Testis (tissue), 3 donors: Measurements from ENCODE around the gene ICAM3. TPM values are rescaled to one million over a fixed set of nuclear protein-coding genes. Genes with fewer than 3 reads are reported as not detected.

Experiments used
- DNase-seq: peaks from one replicate; pipeline ENCODE4 v3.0.0-alpha.2; 2019
- H3K27ac ChIP-seq, 2 donors: fragments of 200-600 bp; sonication (generic); one replicate each; pipeline ENCODE4 v1.5.1; 2019
- H3K27me3 ChIP-seq: fragments of 200-600 bp; sonication (generic); one replicate; pipeline ENCODE4 v1.5.1; 2019
- H3K36me3 ChIP-seq: fragments of 200-600 bp; sonication (generic); one replicate; pipeline ENCODE4 v1.5.1; 2017; ENCODE audit warnings: low read depth; ENCODE audit errors: missing control alignments
- H3K4me1 ChIP-seq: fragments of 200-600 bp; sonication (generic); one replicate; pipeline ENCODE4 v1.5.1; 2019
- H3K4me3 ChIP-seq, 2 donors: fragments of 200-600 bp; sonication (generic); one replicate each; pipeline ENCODE4 v1.5.1; 2017 to 2019
- H3K9me3 ChIP-seq: fragments of 200-600 bp; sonication (generic); one replicate; pipeline ENCODE4 v1.5.1; 2017
- POLR2A ChIP-seq: fragments of 450-650 bp; IDR thresholded peaks from one replicate; pipeline ENCODE4 v1.6.1; 2017; ENCODE audit warnings: antibody characterized with exemption, mild to moderate bottlenecking, moderate library complexity
- WGBS, 2 donors: methylation state at CpG; one replicate each; pipeline ENCODE4 v1.1.5; 2018; 5-methylcytosine and 5-hydroxymethylcytosine counted together
- intact Hi-C: fragments of 100-400 bp; cut with DNase I; formaldehyde crosslinking; loops from one replicate; pipeline ENCODE4 v1.15.1; 2023; ENCODE audit warnings: low total_unique reads
- polyA plus RNA-seq: library from polyadenylated mRNA; stranded (reverse); fragments of 350-450 nt; fragmentation: Illumina TruSeq; extraction: RNeasy Lipid Tissue Mini Kit (QIAGEN cat#74804); gene quantifications from one replicate; pipeline ENCODE4 v1.2.3, GENCODE V29; 2014; ENCODE audit warnings: low read depth, low replicate concordance; ENCODE audit not compliant: insufficient read depth
- total RNA-seq, 2 donors: library from RNA; depleted of rRNA; stranded (reverse); fragments of >200 nt; gene quantifications; one replicate each; pipeline ENCODE4 v1.2.3, GENCODE V29; 2016
- TF ChIP-seq, protein P1 (sequence below), 3 experiments: fragments of 450-650 bp in 2 of 3; fragments of 200-600 bp in 1 of 3; sonication (generic) in 1 of 3; IDR thresholded peaks; one replicate each; pipeline ENCODE4 v1.5.1; 2016 to 2019; ENCODE audit warnings: antibody characterized with exemption in 3 of 3, mild to moderate bottlenecking in 2 of 3, moderate library complexity in 1 of 3

ICAM3 gene
- total and polyA plus RNA-seq, 3 donors from 2014 or later, result 2.4 to 6.3 (median 2.8) TPM

DNA sequence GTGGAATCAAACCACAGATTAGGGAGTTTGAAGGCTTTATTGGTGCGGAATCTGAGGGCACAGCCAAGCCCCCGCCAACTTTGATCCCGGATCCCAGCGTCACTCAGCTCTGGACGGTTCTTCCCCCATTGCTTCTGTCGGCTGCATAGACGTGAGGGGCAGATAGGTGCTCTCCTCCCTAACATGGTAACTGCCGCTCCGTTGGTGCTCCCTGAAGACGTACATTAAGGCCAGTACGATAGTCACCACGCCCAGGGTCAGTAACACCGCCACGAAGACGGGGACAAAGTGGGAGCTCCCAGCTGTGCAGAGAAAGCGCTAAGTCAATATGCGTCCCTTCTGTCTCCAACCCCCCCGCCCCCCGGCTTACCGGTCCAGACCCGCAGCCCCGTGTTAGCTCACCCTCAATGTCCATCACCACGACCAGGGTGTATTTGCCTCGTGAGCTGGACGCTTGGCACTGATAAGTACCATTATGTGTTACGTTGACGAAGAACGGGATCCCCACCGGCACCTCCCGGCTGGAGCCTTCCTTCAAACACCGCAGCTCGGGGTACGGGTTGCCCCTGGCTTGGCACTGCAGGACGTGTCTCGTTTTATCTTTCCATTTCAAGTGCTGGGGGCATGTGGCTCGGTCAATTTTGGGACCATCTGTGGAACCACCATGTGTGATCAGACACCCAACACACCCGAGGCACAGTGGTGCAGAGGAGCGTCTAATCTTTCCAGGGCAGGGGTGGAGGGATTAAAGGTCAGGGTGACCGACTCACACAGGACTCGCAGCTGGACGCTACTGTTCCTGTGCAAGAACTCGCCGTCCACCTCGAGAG is 5.5 kb downstream of the ICAM3 start:
- Histone ChIP-seq H3K9me3 (no peaks in the 10 kb centered on the region), H3K27me3 (no peaks in the 10 kb centered on the region), H3K27ac (peak overlapping the region; percentile 83 to 95), H3K4me3 (peak overlapping the region; percentile 80 to 86), H3K4me1 (peaks cover 20% of the 10 kb centered on the region), H3K36me3 (no peaks in the 10 kb centered on the region)
- WGBS, 2 donors, result 5 to 17% methylated on average over 26 to 44 of the region's 44 CpGs
- peak; percentile 20 for DNase-seq
- TF ChIP-seq, protein P1, sequence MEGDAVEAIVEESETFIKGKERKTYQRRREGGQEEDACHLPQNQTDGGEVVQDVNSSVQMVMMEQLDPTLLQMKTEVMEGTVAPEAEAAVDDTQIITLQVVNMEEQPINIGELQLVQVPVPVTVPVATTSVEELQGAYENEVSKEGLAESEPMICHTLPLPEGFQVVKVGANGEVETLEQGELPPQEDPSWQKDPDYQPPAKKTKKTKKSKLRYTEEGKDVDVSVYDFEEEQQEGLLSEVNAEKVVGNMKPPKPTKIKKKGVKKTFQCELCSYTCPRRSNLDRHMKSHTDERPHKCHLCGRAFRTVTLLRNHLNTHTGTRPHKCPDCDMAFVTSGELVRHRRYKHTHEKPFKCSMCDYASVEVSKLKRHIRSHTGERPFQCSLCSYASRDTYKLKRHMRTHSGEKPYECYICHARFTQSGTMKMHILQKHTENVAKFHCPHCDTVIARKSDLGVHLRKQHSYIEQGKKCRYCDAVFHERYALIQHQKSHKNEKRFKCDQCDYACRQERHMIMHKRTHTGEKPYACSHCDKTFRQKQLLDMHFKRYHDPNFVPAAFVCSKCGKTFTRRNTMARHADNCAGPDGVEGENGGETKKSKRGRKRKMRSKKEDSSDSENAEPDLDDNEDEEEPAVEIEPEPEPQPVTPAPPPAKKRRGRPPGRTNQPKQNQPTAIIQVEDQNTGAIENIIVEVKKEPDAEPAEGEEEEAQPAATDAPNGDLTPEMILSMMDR (IDR thresholded peaks at IDR 0.05), result no peak
- no peak for TF ChIP-seq POLR2A
- intact Hi-C loops, result no loop called here

DNA sequence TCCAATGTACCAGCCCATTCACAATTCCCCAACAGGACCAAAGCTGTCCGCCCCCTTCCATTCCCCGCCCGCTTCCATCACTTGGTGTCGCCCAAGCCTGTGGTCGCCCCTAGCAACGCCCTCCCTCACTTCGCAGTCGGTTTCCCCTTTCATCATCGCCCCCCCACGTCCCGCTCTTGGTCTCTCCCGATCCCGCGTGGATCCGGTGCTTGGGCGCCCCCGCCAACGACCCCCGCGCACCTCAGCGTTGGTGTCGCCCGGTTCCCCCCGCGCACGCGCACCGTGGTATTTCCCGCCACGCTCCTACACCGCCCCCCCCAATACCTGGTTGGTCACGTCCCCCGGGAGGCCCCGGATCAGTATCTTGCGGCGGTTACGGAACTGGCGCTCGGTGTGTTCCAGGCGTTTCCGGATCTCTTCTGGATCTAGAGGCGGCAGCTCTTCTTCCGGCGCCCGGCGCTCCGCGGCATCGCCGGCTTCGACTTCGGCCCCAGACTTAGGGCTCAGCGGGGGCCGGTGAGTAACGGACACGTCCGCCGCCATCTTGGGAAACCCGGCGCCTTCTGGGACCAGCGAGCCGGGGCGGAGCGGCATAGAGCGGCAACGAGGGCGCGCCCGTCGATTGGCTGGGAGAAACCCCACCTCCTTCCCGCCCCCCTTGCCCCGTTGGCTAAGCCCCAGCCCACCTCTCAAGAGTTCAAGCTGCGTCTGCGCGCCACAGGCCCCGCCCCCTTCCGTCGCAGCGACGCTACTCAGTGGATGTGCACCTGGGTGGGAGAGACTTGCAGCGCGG is 6.3 kb downstream of the ICAM3 start, which contains the start of gene RAVER1:
TSS of gene RAVER1 (minus strand) at position 565 of the 793 bp plus-strand sequence. CDS start at position 543, 22 bp downstream.
- H3K27me3 ChIP-seq, result no peaks in the 10 kb centered on the region
- H3K36me3 ChIP-seq, result no peaks in the 10 kb centered on the region
- peak; percentile 98 for DNase-seq
- 1% methylated on average over 11 to 79 of the region's 82 CpGs for WGBS, 2 donors
- intact Hi-C loops, result no loop called here
- H3K9me3 ChIP-seq, result no peaks in the 10 kb centered on the region
- H3K27ac ChIP-seq, result peak within 1 kb of the TSS; percentile 83 to 95
- H3K4me1 ChIP-seq, result peaks cover 20% of the 10 kb centered on the region
- peak within 1 kb of the TSS; percentile 80 to 86 for H3K4me3 ChIP-seq
- TF ChIP-seq, protein P1 (IDR thresholded peaks at IDR 0.05), result no peak
- TF ChIP-seq POLR2A, result no peak

DNA sequence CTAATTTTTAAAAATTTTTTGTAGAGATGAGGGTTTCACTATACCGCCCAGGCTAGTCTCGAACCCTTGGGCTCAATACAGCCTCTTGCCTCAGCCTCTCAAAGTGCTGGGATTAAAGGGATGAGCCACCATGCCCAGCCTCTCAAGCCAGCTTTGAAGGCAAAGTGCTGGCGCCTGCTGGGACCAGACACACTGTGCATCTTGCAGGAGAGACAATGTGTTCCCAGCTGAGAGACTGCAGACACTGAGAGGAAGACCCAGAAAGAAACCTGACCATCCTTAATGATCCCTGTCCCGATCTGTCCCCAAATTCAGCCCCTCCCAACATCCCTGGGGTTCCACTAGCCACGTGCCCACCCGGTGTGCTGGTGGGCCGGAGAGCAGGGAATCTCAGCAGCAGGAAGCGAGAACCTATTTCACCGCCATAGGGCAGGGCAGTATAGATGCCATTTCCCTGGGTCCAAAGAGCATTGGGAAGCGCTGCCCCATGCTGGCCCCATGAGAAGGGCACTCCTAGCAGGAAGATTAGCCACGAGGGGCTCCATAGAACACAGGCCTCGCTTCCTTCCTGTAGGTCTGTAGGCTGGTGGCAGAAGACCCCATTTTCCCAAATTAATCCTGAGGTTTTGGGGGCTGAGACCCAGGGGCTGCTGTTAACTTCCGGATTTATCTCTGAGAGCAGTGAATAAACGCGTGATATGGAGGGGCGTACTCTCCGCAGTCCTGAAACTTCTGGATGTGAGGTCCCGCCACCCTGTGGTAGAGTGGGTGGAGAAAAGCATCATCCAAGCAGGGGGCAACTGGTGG is 7.1 kb downstream of the ICAM3 start:
- H3K36me3 ChIP-seq, result no peaks in the 10 kb centered on the region
- no peaks in the 10 kb centered on the region for H3K27me3 ChIP-seq
- DNase-seq, result no peak
- TF ChIP-seq, protein P1 (IDR thresholded peaks at IDR 0.05), result no peak
- no peak for TF ChIP-seq POLR2A
- peak overlapping the region in 1 of 2 donors; percentile 95 for H3K27ac ChIP-seq
- 13 to 30% methylated on average over 14 to 18 of the region's 18 CpGs for WGBS, 2 donors
- intact Hi-C loops, result no loop called here
- peaks cover 20% of the 10 kb centered on the region for H3K4me1 ChIP-seq
- peak overlapping the region; percentile 80 to 86 for H3K4me3 ChIP-seq
- H3K9me3 ChIP-seq, result no peaks in the 10 kb centered on the region

DNA sequence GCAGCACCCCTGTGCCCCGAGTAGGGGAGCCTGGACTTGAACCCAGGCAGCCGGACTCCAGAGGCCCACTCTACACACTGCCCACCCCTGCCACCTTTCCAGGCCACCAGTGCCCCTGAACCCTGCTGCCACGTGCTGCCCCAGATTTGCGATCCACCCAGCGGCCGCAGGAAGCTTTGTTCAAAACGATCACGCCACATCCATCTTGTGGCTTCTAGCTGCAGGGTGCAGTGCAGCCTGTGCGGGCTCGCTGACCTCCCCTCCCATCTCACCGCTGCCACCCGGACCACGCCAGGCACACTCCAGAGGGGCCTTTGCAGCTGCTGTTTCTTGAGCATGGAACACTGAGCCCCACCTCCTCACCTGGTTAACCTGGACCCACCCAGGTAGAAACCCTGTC is 9.9 kb downstream of the ICAM3 start:
- intact Hi-C loops, result no loop called here
- DNase-seq, result no peak
- 92 to 100% methylated on average over 13 of the region's 13 CpGs for WGBS, 2 donors
- no peaks in the 10 kb centered on the region for H3K27me3 ChIP-seq
- H3K9me3 ChIP-seq, result no peaks in the 10 kb centered on the region
- peaks cover 20% of the 10 kb centered on the region for H3K4me1 ChIP-seq
- no peak overlapping the region for H3K4me3 ChIP-seq
- H3K36me3 ChIP-seq, result no peaks in the 10 kb centered on the region
- no peak overlapping the region for H3K27ac ChIP-seq
- TF ChIP-seq, protein P1 (IDR thresholded peaks at IDR 0.05), result no peak
- no peak for TF ChIP-seq POLR2A
